Fibroblast of gingiva (primary cell): ENCODE measurements around the gene ZHX3.
"Not testable (repeated sequence)": the region's sequence is repeated elsewhere in the genome, so short reads cannot be mapped to it uniquely, and the experiment has no call there.

Experiments used
- DNase-seq: peaks from one replicate; pipeline ENCODE4 v3.0.0-alpha.2; 2011; ENCODE audit warnings: low read depth

The ZHX3 gene

GRCh38 chr20:41334036-41334435 is 16.5 kb upstream of the ZHX3 start:
- DNase-seq, result no peak

DNA sequence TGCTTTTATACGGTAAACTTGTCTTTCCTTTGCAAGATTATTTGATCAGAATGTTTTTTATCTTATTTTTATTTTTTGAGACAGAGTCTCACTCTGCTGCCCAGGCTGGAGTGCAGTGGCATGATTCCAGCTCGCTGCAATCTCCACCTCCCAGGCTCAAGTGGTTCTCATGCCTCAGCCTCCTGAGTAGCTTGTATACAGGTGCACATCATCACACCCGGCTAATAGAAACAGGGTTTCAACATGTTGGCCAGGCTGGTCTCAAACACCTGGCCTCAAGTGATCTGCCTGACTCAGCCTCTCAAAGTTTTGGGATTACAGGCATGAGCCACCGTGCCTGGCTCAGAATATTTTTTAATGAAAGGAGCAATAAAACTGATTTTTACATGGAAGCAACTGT is 14.2 kb upstream of the ZHX3 start:
- DNase-seq, result no peak

GRCh38 chr20:41330941-41331340 is 13.4 kb upstream of the ZHX3 start:
- no peak for DNase-seq

GRCh38 chr20:41330343-41330720 is 12.8 kb upstream of the ZHX3 start:
- peak; percentile 42 for DNase-seq

- DNase-seq, result peak; percentile 97
These were observed 12.2 kb upstream of the ZHX3 start for GRCh38 chr20:41329435-41330342.

GRCh38 chr20:41327178-41327577 is 9.6 kb upstream of the ZHX3 start:
- no peak for DNase-seq

GRCh38 chr20:41320976-41321375 is 3.4 kb upstream of the ZHX3 start:
- no peak for DNase-seq

- DNase-seq, result no peak
These were observed 2.9 kb upstream of the ZHX3 start for GRCh38 chr20:41320441-41320840.

DNA sequence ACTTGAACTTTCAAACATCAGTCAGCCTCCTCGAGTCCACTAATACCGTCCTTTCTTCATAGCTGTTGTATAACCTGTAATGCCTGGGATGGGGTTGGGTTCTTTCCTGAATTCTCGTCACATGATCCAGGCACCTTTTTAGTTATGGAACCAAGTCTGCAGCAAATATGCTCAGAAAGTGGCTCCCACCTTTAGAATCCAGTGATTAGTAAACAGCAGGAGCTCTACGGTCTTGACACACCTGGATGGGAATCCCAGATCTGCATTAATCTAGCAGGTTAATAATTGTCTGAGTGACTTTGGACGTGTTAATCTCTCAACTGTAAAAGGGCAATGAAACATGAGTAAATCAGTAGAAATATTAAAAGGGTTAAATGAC is 729 bp upstream of the ZHX3 start:
- DNase-seq, result no peak

DNA sequence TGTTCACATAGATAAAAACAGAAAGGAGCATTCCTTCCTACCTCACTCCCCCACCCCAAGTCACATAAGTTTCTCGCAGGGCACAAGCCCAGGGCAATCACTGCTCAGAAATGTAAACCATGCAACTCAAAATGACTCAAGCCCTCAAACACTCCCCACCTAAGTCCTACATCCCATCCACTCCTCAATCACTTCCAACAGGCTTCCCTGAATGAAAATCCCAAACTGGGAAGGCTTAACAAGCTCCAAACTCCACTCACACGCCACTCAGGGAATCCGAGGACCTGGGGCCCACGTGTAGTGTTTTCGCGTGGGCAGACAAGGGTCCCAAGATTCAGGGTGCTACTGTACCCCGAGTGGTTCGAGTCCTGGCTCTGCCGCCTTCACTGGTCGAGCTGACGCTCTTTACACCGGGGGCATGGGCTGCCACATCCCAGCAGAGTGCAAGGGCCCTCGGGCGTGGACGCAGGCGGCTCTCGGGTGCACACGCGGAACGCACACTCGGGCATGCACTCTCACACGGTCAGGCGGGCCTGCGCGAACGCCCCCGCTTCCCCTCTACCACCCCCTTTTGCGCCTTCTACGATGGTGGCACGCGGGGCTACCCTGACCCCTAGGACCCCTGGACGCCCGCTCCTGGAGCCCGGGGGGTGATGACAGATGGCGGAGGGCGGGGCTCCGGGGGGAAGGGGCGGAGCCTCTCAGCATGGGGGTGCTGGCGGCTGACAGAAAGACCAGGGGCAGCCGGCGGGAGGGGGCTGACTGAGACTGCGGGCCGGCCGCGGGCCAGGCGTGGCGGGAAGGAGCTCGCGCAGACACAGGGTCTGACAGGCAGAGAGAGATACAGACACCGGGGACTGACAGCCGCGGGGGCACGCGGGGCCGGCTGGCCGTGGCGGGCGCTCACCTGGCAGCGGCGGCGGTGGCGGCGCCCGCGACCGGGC is 657 bp downstream of the ZHX3 start:
- peak; percentile 82 for DNase-seq

DNA sequence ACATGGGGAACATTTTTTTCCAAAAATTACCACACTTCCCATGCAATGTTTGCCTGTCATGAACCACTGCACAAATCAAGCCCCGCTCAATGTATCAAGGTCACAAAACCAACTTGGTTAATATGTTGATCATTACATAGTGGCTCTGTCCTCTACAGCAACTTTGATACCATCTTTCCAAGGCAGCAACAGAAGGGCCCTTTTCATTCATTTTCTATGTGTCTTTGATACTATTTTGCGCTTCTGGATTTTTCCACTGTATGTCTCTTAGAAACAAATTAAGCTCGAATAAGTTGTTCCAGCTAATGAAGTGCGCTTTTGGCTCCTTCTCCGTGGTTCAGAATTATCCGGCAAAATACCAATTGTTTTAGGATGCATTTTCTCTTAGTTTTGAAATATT is 1.5 kb downstream of the ZHX3 start:
- peak; percentile 59 for DNase-seq

GRCh38 chr20:41314386-41314785 is 3.1 kb downstream of the ZHX3 start:
- DNase-seq, result peak; percentile 17

GRCh38 chr20:41312009-41312408 is 5.5 kb downstream of the ZHX3 start:
- DNase-seq, result not testable (repeated sequence)

GRCh38 chr20:41309817-41310216 is 7.7 kb downstream of the ZHX3 start:
- DNase-seq, result peak; percentile 21

DNA sequence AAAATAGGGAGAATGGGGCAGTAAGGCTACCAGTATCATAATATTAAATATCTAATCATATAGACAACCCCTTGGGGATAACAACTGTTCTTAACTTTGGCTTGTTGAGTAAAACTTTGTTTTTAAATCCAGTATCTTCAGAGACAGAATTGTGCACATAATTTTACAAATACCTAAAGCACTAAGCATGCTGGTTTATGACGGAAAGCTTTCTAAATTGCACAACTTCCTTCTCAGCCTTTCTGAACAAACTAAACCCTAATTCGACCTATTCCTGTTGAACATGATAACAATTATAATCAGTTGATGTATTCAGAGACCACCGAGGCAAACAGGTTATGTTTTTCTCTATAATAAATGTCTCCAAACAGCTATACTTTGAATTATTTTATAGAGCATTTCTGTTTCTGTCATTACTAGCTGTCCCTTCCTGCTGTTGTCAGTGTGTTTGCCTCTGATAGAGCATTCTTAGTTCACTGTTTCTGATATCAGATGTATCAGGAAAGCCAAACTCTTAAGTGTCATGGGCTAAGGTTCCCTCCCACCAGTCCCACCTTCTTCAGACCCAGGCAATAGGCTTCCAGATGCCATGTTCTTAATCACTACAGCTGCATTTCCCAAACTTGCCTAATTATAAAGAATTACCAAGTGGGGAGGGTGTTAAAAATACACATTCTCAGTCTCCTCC is 8.7 kb downstream of the ZHX3 start:
- DNase-seq, result peak; percentile 39

DNA sequence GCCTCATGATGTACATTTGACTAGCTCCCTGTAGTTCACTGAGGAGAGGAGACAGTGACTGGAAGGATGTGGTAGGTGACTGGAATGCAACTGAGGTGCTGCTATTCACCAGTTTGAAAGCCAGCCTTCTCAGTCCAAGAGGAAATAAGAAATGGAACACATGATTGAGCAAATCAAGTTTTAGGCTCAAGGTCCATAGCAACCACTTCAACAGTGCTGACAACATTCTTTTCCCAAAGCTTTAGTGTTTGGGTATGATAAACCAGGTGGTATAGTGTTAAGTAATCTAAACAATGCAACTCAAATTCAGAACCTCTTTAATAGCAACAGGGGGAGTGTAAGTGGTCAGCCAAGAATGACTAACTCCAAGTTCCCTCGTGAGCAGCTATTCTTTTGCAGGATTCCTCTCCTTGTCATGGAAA is 9.2 kb downstream of the ZHX3 start:
- peak; percentile 47 for DNase-seq

DNA sequence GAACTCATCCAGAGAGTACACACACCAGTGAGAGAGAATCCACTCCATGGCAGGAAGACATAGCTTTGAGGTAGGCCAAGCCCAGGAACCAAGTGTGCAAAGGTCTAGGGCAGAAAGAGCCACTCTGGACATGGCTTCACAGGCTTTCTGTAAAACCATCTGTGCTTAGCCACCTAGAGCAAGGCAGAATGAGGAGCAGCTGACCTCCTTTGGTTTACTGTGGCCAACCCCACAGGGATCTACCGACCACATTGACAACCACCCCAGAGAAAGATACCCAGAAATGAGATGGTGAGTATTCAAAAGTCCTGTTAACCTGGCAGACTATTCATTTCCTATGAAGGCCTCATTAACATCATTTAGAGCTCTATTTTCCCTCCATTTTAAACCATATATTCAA is 10.5 kb downstream of the ZHX3 start:
- DNase-seq, result no peak

- no peak for DNase-seq
These were observed 11.3 kb downstream of the ZHX3 start for GRCh38 chr20:41306061-41306727.

DNA sequence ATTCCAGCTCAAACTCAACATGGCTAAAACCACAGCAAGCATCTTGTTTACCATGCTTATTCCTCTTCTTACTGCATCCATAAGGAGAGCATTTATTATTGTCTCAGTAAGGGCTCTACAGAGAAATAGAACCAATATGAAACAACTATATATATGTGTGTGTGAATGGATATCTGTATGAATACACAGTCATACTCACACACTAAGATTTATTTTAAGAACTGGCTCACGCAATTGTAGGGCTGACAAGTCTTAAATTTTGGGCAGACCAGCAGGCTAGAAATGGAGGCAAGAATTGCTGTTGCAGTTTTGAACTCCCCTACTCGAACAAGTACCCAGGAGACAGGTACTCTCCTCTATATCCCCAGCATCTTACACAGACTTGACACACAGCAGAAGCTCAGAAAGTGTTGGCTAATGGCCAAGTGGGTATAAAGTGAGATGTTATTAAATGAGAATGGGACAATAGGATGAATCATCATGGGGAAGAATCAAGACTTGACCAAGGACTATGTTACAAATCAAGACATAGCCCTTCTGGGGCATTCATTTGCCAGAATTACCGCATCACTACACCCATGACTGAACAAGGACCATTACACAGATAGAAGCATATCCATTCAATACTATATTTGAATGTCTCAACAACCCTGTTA is 13.0 kb downstream of the ZHX3 start:
- DNase-seq, result no peak

- no peak for DNase-seq
These were observed 13.5 kb downstream of the ZHX3 start for GRCh38 chr20:41304002-41304401.

DNA sequence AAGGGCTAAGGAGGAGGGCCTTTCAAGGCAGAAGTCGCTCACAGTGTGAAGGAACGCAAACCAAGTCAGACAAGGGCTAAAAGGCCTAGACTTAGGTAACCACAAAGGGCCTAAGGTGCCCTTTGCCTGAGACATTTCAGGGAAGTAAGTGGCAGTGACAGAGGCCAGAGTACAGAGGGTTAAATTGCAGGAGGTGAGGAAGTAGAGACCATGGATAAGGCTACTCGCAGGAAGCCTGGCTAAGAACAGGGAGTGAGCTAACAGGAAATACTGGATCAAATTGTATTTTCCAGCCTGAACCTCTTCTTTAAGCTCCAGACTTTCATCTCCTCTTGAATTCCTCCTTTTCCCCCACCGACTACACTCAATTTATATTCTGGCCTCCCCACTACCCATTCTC is 16.6 kb downstream of the ZHX3 start:
- no peak for DNase-seq
